Measurements from ENCODE around the gene ZIC4.
A peak's percentile ranks its signal among the peaks of the same experiment; 100 is the strongest.

The ZIC4 gene

GRCh38 chr3:147418808-147419701, 12.7 kb upstream of the ZIC4 start:
- POLR2A ChIA-PET (ENCODE audit: low non-redundant PET): no interaction called here

GRCh38 chr3:147418371-147418781, 12.0 kb upstream of the ZIC4 start:
- no peak for TF ChIP-seq CTCF (conservative IDR thresholded peaks at IDR 0.05; ENCODE audit: low read depth)
- ChIA-PET CTCF (no interaction called here), POLR2A (ENCODE audit: low non-redundant PET) (no interaction called here)
- H3K27ac ChIP-seq: no peak overlapping the region
- no peak for DNase-seq (ENCODE audit: low spot score)

More at GRCh38 chr3:147418808-147419701, 12.7 kb upstream of the ZIC4 start:
- peak; percentile 68 for DNase-seq (ENCODE audit: low spot score)
- no peak overlapping the region for H3K27ac ChIP-seq
- no peak for TF ChIP-seq CTCF (conservative IDR thresholded peaks at IDR 0.05; ENCODE audit: low read depth)
- CTCF ChIA-PET: no interaction called here

- H3K27ac ChIP-seq: no peak overlapping the region
- POLR2A ChIA-PET (ENCODE audit: low non-redundant PET): no interaction called here
- DNase-seq (ENCODE audit: low spot score): no peak
- CTCF ChIA-PET: interaction anchor here (0.5 kb wide), 1 partner anchor 535 kb away, joined by 3 read pairs; no protein-coding TSS in a partner anchor
- TF ChIP-seq CTCF (conservative IDR thresholded peaks at IDR 0.05; ENCODE audit: low read depth): no peak
Observed at GRCh38 chr3:147417551-147418295, 11.4 kb upstream of the ZIC4 start.

- no peak for DNase-seq (ENCODE audit: low spot score)
- no peak for TF ChIP-seq CTCF (conservative IDR thresholded peaks at IDR 0.05; ENCODE audit: low read depth)
- no peak overlapping the region for H3K27ac ChIP-seq
- ChIA-PET CTCF (interaction anchor here (0.5 to 1.0 kb wide), 2 partner anchors 155 to 534 kb away, joined by 3 to 7 read pairs; no protein-coding TSS in a partner anchor), POLR2A (ENCODE audit: low non-redundant PET) (no interaction called here)
Observed at GRCh38 chr3:147416931-147417330, 10.6 kb upstream of the ZIC4 start.

- no peak for TF ChIP-seq CTCF (conservative IDR thresholded peaks at IDR 0.05; ENCODE audit: low read depth)
- POLR2A ChIA-PET (ENCODE audit: low non-redundant PET): no interaction called here
- CTCF ChIA-PET: interaction anchor here (0.6 to 0.8 kb wide), 2 partner anchors 17 to 1303 kb away, joined by 3 read pairs; no protein-coding TSS in a partner anchor
- no peak for DNase-seq (ENCODE audit: low spot score)
- no peak overlapping the region for H3K27ac ChIP-seq
Observed at GRCh38 chr3:147415874-147416273, 9.5 kb upstream of the ZIC4 start.

- ChIA-PET POLR2A (ENCODE audit: low non-redundant PET) (no interaction called here), CTCF (interaction anchor here (0.7 kb wide), 1 partner anchor 43 kb away, joined by 3 read pairs; no protein-coding TSS in a partner anchor)
- DNase-seq (ENCODE audit: low spot score): no peak
- H3K27ac ChIP-seq: no peak overlapping the region
- no peak for TF ChIP-seq CTCF (conservative IDR thresholded peaks at IDR 0.05; ENCODE audit: low read depth)
Observed at GRCh38 chr3:147415286-147415685, 8.9 kb upstream of the ZIC4 start.

Measured in RWPE1 (cell line).